HEK293 (cell line): ENCODE measurements around the gene SHISA6.

Experiments used
- CTCF ChIA-PET: fragments of 350-600 bp; formaldehyde crosslinking; extraction: SDS; loops from one replicate; lab custom pipeline; 2021; ENCODE audit warnings: antibody characterized with exemption; lab: Yijun Ruan, JAX
- POLR2A ChIA-PET: fragments of 300-600 bp; formaldehyde crosslinking; extraction: SDS; loops from one replicate; lab custom pipeline; 2020; ENCODE audit warnings: antibody characterized with exemption, inconsistent platforms; lab: Yijun Ruan, JAX
- H3K27ac ChIP-seq: fragments of 200-500 bp; sonication (Bioruptor generic); 2 replicates; pipeline ENCODE4 v1.5.1; 2014; ENCODE audit warnings: low read depth, low read length, control low read depth, inconsistent platforms; ENCODE audit errors: extremely low read depth
- H3K36me3 ChIP-seq, 2 experiments: fragments of 200-500 bp in 1 of 2; sonication (Bioruptor generic) in 1 of 2; 1 replicate in 1 of 2; 2 replicates in 1 of 2; pipeline ENCODE4 v1.5.1; 2014 to 2017; ENCODE audit warnings: inconsistent platforms in 2 of 2, low read length in 2 of 2; ENCODE audit not compliant: control insufficient read depth in 2 of 2, insufficient read depth in 1 of 2
- H3K4me1 ChIP-seq: fragments of 200-500 bp; sonication (Bioruptor generic); 2 replicates; pipeline ENCODE4 v1.5.1; 2014; ENCODE audit warnings: mild to moderate bottlenecking, low read length, inconsistent platforms; ENCODE audit not compliant: control insufficient read depth, insufficient read depth
- H3K4me3 ChIP-seq: 2 replicates; pipeline ENCODE4 v1.5.1; 2011; ENCODE audit warnings: low read depth, mild to moderate bottlenecking, control low read depth, low read length, moderate library complexity
- H3K9me3 ChIP-seq: fragments of 200-500 bp; sonication (Bioruptor generic); 2 replicates; pipeline ENCODE4 v1.5.1; 2014; ENCODE audit warnings: low read depth, low read length, inconsistent platforms; ENCODE audit not compliant: control insufficient read depth, insufficient read depth
- BCL11A ChIP-seq: fragments of 450-650 bp; formaldehyde crosslinking; IDR thresholded peaks from 2 replicates; pipeline ENCODE4 v1.5.1; 2016; ENCODE audit warnings: low read depth, missing biosample characterization, missing genetic modification characterization
- GLIS2 ChIP-seq: fragments of 450-650 bp; formaldehyde crosslinking; IDR thresholded peaks from 2 replicates; pipeline ENCODE4 v1.5.1; 2016; ENCODE audit warnings: missing biosample characterization, missing genetic modification characterization
- HOXD13 ChIP-seq: sonication (generic); formaldehyde crosslinking; IDR thresholded peaks from 2 replicates; pipeline ENCODE4 v1.8.0; 2022; ENCODE audit warnings: missing genetic modification reagents, borderline replicate concordance
- KLF7 ChIP-seq: fragments of 450-650 bp; formaldehyde crosslinking; IDR thresholded peaks from 2 replicates; pipeline ENCODE4 v1.5.1; 2016; ENCODE audit warnings: missing biosample characterization, missing genetic modification characterization, borderline replicate concordance
- MEIS1 ChIP-seq: sonication (generic); formaldehyde crosslinking; IDR thresholded peaks from 2 replicates; pipeline ENCODE4 v1.8.1; 2022; ENCODE audit warnings: missing genetic modification reagents, mild to moderate bottlenecking, borderline replicate concordance
- MZF1 ChIP-seq: fragments of 450-650 bp; formaldehyde crosslinking; IDR thresholded peaks from 2 replicates; pipeline ENCODE4 v1.5.1; 2017; ENCODE audit warnings: missing biosample characterization, missing genetic modification characterization, borderline replicate concordance
- OSR2 ChIP-seq: fragments of 450-650 bp; formaldehyde crosslinking; IDR thresholded peaks from 2 replicates; pipeline ENCODE4 v1.5.1; 2016; ENCODE audit warnings: missing biosample characterization, missing genetic modification characterization
- RBAK ChIP-seq: fragments of 450-650 bp; formaldehyde crosslinking; IDR thresholded peaks from 2 replicates; pipeline ENCODE4 v1.5.1; 2016; ENCODE audit warnings: missing biosample characterization, missing genetic modification characterization
- YY2 ChIP-seq: fragments of 450-650 bp; formaldehyde crosslinking; IDR thresholded peaks from 2 replicates; pipeline ENCODE4 v1.5.1; 2016; ENCODE audit warnings: missing biosample characterization, missing genetic modification characterization
- ZNF266 ChIP-seq: fragments of 450-650 bp; formaldehyde crosslinking; IDR thresholded peaks from 2 replicates; pipeline ENCODE4 v1.5.1; 2016; ENCODE audit warnings: missing biosample characterization, missing genetic modification characterization, low read depth
- ZNF311 ChIP-seq: fragments of 450-650 bp; formaldehyde crosslinking; IDR thresholded peaks from 2 replicates; pipeline ENCODE4 v1.5.1; 2017; ENCODE audit warnings: missing biosample characterization, missing genetic modification characterization, borderline replicate concordance
- ZNF324 ChIP-seq: fragments of 450-650 bp; formaldehyde crosslinking; IDR thresholded peaks from 2 replicates; pipeline ENCODE4 v1.5.1; 2016; ENCODE audit warnings: missing biosample characterization, missing genetic modification characterization
- ZNF354C ChIP-seq: fragments of 450-650 bp; formaldehyde crosslinking; IDR thresholded peaks from 2 replicates; pipeline ENCODE4 v1.5.1; 2016; ENCODE audit warnings: missing biosample characterization, missing genetic modification characterization, low read depth, borderline replicate concordance
- ZNF394 ChIP-seq: fragments of 450-650 bp; formaldehyde crosslinking; IDR thresholded peaks from 2 replicates; pipeline ENCODE4 v1.5.1; 2016; ENCODE audit warnings: missing biosample characterization, missing genetic modification characterization, mild to moderate bottlenecking, moderate library complexity, borderline replicate concordance
- ZNF548 ChIP-seq: fragments of 450-650 bp; formaldehyde crosslinking; IDR thresholded peaks from 2 replicates; pipeline ENCODE4 v1.5.1; 2016; ENCODE audit warnings: missing biosample characterization, missing genetic modification characterization
- ZNF558 ChIP-seq: fragments of 450-650 bp; formaldehyde crosslinking; IDR thresholded peaks from 2 replicates; pipeline ENCODE4 v1.5.1; 2016; ENCODE audit warnings: missing biosample characterization, missing genetic modification characterization
- ZNF621 ChIP-seq: fragments of 450-650 bp; formaldehyde crosslinking; IDR thresholded peaks from 2 replicates; pipeline ENCODE4 v1.5.1; 2017; ENCODE audit warnings: missing biosample characterization, missing genetic modification characterization
- ZNF624 ChIP-seq: fragments of 450-650 bp; formaldehyde crosslinking; IDR thresholded peaks from 2 replicates; pipeline ENCODE4 v1.5.1; 2017; ENCODE audit warnings: missing biosample characterization, missing genetic modification characterization
- ZNF677 ChIP-seq: fragments of 450-650 bp; IDR thresholded peaks from 2 replicates; pipeline ENCODE4 v1.5.0; 2018; ENCODE audit warnings: missing biosample characterization, mild to moderate bottlenecking, missing genetic modification characterization, moderate library complexity
- TF ChIP-seq, protein P1 (sequence below): fragments of 450-650 bp; formaldehyde crosslinking; IDR thresholded peaks from 2 replicates; pipeline ENCODE4 v1.5.1; 2017; ENCODE audit warnings: missing biosample characterization, missing genetic modification characterization
- TF ChIP-seq, protein P2 (sequence below): fragments of 450-650 bp; formaldehyde crosslinking; IDR thresholded peaks from 2 replicates; pipeline ENCODE4 v1.5.1; 2017; ENCODE audit warnings: missing biosample characterization, missing genetic modification characterization

Gene SHISA6

DNA sequence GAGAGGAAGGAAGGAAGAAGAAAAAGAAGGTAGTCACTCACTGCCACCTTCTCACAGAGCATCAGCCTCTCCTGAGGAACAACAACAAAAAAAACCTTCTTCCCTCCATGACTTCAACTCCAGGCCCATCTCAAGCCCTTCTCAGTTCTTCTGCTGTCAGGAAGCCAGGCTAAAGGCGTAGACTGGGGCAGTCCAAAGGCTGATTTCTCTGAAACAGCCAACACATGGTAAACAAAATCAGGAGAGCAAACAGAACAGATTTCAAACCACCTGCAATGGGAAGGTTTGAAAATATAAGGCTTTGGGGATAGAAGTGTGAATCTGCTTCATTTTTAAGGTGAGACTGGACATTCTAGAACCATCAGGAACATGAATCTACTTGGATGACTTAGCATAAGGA lies 200.0 kb downstream of the SHISA6 start:
- Histone ChIP-seq H3K36me3 (no peaks in the 10 kb centered on the region), H3K9me3 (no peaks in the 10 kb centered on the region), H3K4me3 (no peak overlapping the region), H3K4me1 (no peaks in the 10 kb centered on the region), H3K27ac (no peak overlapping the region)
- POLR2A ChIA-PET = no interaction called here
- no peak for TF ChIP-seq ZNF311 (tag by site-specific recombination)
- no peak for TF ChIP-seq ZNF558 (tag by site-specific recombination)
- CTCF ChIA-PET = no interaction called here

- Histone ChIP-seq H3K27ac (no peak overlapping the region), H3K4me1 (no peaks in the 10 kb centered on the region), H3K36me3 (no peaks in the 10 kb centered on the region), H3K9me3 (no peaks in the 10 kb centered on the region), H3K4me3 (no peak overlapping the region)
- TF ChIP-seq HOXD13 (CRISPR knock-in tag) = no peak
- TF ChIP-seq ZNF354C (tag by site-specific recombination) = no peak
- TF ChIP-seq ZNF394 (tag by site-specific recombination) = no peak
- TF ChIP-seq BCL11A (tag by site-specific recombination) = no peak
- no peak for TF ChIP-seq GLIS2
- no peak for TF ChIP-seq ZNF624
- no peak for TF ChIP-seq KLF7 (tag by site-specific recombination)
- TF ChIP-seq YY2 (tag by site-specific recombination) = no peak
- CTCF ChIA-PET = interaction anchor here (0.6 kb wide), 1 partner anchor 1120 kb away, joined by 5 read pairs; no protein-coding TSS in a partner anchor
- POLR2A ChIA-PET = no interaction called here
Measured at GRCh38 chr17:11446316-11446715, 205.3 kb downstream of the SHISA6 start.

DNA sequence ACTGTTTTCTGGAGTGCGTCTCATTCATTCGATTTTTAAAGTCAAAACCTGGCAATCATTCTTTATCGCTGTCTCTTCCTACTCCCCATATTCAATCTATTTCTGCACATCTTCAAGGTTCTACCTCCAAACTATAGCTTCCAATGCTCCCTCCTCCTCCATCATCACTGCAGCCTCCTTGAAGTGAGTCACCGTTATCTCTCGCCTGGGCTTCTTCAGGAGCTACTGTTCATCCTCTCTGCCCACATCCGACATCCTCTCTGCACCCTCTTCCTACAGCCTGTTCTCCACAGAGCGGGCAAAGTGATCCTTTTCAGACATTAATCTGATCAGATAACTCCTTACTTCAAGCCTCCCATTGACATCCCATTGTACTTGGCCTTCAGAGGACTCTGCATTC lies 213.1 kb downstream of the SHISA6 start:
- H3K9me3 ChIP-seq = no peaks in the 10 kb centered on the region
- CTCF ChIA-PET = no interaction called here

More for the DNA sequence above, 213.1 kb downstream of the SHISA6 start:
- Histone ChIP-seq H3K4me3 (no peak overlapping the region), H3K4me1 (no peaks in the 10 kb centered on the region), H3K27ac (no peak overlapping the region), H3K36me3 (no peaks in the 10 kb centered on the region)
- TF ChIP-seq MEIS1 (CRISPR knock-in tag) (no peak), ZNF677 (tag by site-specific recombination) (no peak), ZNF548 (tag by site-specific recombination) (no peak), ZNF324 (tag by site-specific recombination) (no peak), RBAK (tag by site-specific recombination) (no peak), OSR2 (tag by site-specific recombination) (no peak), MZF1 (tag by site-specific recombination) (no peak), ZNF621 (tag by site-specific recombination) (no peak), ZNF266 (tag by site-specific recombination) (no peak)
- TF ChIP-seq, protein P1, sequence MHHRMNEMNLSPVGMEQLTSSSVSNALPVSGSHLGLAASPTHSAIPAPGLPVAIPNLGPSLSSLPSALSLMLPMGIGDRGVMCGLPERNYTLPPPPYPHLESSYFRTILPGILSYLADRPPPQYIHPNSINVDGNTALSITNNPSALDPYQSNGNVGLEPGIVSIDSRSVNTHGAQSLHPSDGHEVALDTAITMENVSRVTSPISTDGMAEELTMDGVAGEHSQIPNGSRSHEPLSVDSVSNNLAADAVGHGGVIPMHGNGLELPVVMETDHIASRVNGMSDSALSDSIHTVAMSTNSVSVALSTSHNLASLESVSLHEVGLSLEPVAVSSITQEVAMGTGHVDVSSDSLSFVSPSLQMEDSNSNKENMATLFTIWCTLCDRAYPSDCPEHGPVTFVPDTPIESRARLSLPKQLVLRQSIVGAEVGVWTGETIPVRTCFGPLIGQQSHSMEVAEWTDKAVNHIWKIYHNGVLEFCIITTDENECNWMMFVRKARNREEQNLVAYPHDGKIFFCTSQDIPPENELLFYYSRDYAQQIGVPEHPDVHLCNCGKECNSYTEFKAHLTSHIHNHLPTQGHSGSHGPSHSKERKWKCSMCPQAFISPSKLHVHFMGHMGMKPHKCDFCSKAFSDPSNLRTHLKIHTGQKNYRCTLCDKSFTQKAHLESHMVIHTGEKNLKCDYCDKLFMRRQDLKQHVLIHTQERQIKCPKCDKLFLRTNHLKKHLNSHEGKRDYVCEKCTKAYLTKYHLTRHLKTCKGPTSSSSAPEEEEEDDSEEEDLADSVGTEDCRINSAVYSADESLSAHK (tag by site-specific recombination) = no peak
- TF ChIP-seq, protein P2, sequence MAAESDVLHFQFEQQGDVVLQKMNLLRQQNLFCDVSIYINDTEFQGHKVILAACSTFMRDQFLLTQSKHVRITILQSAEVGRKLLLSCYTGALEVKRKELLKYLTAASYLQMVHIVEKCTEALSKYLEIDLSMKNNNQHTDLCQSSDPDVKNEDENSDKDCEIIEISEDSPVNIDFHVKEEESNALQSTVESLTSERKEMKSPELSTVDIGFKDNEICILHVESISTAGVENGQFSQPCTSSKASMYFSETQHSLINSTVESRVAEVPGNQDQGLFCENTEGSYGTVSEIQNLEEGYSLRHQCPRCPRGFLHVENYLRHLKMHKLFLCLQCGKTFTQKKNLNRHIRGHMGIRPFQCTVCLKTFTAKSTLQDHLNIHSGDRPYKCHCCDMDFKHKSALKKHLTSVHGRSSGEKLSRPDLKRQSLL (tag by site-specific recombination) = no peak
- POLR2A ChIA-PET = no interaction called here
